Stimulated activated CD4-positive, alpha-beta T cell treated with anti-CD3 and anti-CD28 coated beads, Interleukin-4, amount 100 ng/mL, for 24 hours (primary cell): ENCODE measurements around the gene NDUFC2.
"Not testable (repeated sequence)": the region's sequence is repeated elsewhere in the genome, so short reads cannot be mapped to it uniquely, and the experiment has no call there.

Experiments
- DNase-seq: peaks from one replicate; pipeline ENCODE4 v3.0.0-alpha.2; 2020

The NDUFC2 gene

GRCh38 chr11:78049348-78049747 lies 30.3 kb downstream of the NDUFC2 start:
- DNase-seq, result no peak

GRCh38 chr11:78048561-78048960 lies 31.1 kb downstream of the NDUFC2 start:
- no peak for DNase-seq

GRCh38 chr11:78046486-78046854 lies 33.2 kb downstream of the NDUFC2 start:
- DNase-seq, result no peak

GRCh38 chr11:78045851-78046485 lies 33.7 kb downstream of the NDUFC2 start:
- peak; percentile 74 for DNase-seq

GRCh38 chr11:78044706-78045105 lies 35.0 kb downstream of the NDUFC2 start:
- DNase-seq, result no peak

- DNase-seq, result no peak
Observed at GRCh38 chr11:78041843-78042440, 37.7 kb downstream of the NDUFC2 start.

- not testable (repeated sequence) for DNase-seq
Observed at GRCh38 chr11:78041380-78041719, 38.3 kb downstream of the NDUFC2 start.

- no peak for DNase-seq
Observed at GRCh38 chr11:78040691-78041379, 38.8 kb downstream of the NDUFC2 start.

GRCh38 chr11:78039919-78040671 lies 39.6 kb downstream of the NDUFC2 start:
- peak; percentile 9 for DNase-seq

- DNase-seq, result no peak
Observed at GRCh38 chr11:78039391-78039918, 40.2 kb downstream of the NDUFC2 start.

- no peak for DNase-seq
Observed at GRCh38 chr11:78038697-78039313, 40.9 kb downstream of the NDUFC2 start.

GRCh38 chr11:78037825-78038620 lies 41.6 kb downstream of the NDUFC2 start:
- no peak for DNase-seq

GRCh38 chr11:78037056-78037455 lies 42.6 kb downstream of the NDUFC2 start:
- no peak for DNase-seq

- no peak for DNase-seq
Observed at GRCh38 chr11:78036313-78036712, 43.3 kb downstream of the NDUFC2 start.

GRCh38 chr11:78034623-78035022 lies 45.0 kb downstream of the NDUFC2 start:
- no peak for DNase-seq

- no peak for DNase-seq
Observed at GRCh38 chr11:78033040-78033439, 46.6 kb downstream of the NDUFC2 start.

- DNase-seq, result no peak
Observed at GRCh38 chr11:78032090-78032489, 47.6 kb downstream of the NDUFC2 start.

GRCh38 chr11:78031629-78032028 lies 48.0 kb downstream of the NDUFC2 start:
- no peak for DNase-seq

GRCh38 chr11:78030429-78031325 lies 49.0 kb downstream of the NDUFC2 start:
- DNase-seq, result no peak

- DNase-seq, result not testable (repeated sequence)
Observed at GRCh38 chr11:78028423-78028822, 51.2 kb downstream of the NDUFC2 start.

GRCh38 chr11:78027759-78028158 lies 51.9 kb downstream of the NDUFC2 start:
- no peak for DNase-seq
